DND-41 (cell line): ENCODE data around the gene LIX1.

Experiments used
- CTCF ChIP-seq: IDR thresholded peaks from 2 replicates; pipeline ENCODE4 v1.5.1; 2012; ENCODE audit warnings: borderline replicate concordance, low read length, moderate library complexity, mild to moderate bottlenecking; ENCODE audit not compliant: poor library complexity, severe bottlenecking; ENCODE audit errors: extremely low read depth
- EZH2 ChIP-seq: IDR thresholded peaks from 3 replicates; pipeline ENCODE4 v1.6.1; 2012; ENCODE audit warnings: borderline replicate concordance, low read depth, mild to moderate bottlenecking, moderate library complexity, low read length, inconsistent platforms; ENCODE audit not compliant: severe bottlenecking

DNA sequence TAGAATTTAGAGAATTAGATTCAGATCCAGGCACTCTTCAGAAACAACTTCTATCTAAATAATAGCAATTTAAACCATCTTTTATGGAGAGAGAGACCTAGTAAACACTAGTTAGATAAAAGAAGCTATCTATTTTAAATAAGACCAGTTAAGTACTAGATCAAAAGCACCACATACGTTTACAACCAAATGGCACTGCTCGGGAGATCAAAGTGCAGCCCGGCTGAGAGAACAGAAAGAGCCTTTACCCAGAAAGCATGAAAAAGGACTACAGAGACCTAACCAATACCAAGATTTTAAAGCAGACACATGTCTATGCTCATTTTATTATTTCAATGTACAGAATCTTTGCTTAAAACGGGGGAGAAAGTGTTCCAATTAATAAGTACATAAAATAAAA, 30.8 kb downstream of the LIX1 start:
- TF ChIP-seq CTCF = no peak
- TF ChIP-seq EZH2 = no peak
